HG03060 (cell line): ENCODE measurements around the gene ABCF3.
"Not testable (repeated sequence)": the region's sequence is repeated elsewhere in the genome, so short reads cannot be mapped to it uniquely, and the experiment has no call there.

Experiments
- ATAC-seq: cut with Tn5 transposase; IDR thresholded peaks from one replicate; pipeline ENCODE4 v1.9.1; 2021; ENCODE audit warnings: low read depth, moderate number of reproducible peaks; ENCODE audit not compliant: unreplicated experiment

ABCF3 gene, protein sequence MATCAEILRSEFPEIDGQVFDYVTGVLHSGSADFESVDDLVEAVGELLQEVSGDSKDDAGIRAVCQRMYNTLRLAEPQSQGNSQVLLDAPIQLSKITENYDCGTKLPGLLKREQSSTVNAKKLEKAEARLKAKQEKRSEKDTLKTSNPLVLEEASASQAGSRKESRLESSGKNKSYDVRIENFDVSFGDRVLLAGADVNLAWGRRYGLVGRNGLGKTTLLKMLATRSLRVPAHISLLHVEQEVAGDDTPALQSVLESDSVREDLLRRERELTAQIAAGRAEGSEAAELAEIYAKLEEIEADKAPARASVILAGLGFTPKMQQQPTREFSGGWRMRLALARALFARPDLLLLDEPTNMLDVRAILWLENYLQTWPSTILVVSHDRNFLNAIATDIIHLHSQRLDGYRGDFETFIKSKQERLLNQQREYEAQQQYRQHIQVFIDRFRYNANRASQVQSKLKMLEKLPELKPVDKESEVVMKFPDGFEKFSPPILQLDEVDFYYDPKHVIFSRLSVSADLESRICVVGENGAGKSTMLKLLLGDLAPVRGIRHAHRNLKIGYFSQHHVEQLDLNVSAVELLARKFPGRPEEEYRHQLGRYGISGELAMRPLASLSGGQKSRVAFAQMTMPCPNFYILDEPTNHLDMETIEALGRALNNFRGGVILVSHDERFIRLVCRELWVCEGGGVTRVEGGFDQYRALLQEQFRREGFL

DNA sequence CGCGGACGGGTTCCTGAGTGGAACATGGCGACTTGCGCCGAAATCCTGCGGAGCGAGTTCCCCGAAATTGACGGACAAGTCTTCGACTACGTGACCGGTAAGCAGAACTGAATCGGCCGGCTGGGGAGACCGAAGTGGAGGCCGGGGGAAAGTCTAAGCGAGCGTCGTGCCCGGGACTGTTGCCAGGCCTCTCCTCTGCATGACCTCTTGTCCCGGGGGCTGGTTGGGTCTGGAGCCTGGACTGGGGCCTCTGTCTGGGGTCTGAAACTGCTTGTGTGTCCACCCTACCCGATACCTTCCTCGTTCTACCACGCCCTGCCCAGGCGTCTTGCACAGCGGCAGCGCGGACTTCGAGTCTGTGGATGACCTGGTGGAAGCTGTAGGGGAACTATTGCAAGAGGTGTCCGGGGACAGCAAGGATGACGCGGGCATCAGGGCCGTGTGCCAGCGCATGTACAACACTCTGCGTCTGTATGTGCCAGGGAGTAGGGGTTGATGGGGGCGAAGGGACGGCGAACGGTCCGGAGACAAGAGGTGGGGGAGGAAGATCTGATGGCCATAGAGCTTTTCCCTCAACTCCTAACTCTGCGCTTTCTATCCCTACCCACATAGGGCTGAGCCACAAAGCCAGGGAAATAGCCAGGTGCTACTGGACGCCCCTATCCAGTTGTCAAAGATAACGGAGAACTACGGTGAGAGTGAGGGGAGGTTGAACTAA, at the start of gene ABCF3:
Gene ABCF3 (plus strand): TSS at position 16 of the 718 bp plus-strand sequence. CDS start 9 bp downstream, at position 25.
- ATAC-seq = peak; percentile 7

DNA sequence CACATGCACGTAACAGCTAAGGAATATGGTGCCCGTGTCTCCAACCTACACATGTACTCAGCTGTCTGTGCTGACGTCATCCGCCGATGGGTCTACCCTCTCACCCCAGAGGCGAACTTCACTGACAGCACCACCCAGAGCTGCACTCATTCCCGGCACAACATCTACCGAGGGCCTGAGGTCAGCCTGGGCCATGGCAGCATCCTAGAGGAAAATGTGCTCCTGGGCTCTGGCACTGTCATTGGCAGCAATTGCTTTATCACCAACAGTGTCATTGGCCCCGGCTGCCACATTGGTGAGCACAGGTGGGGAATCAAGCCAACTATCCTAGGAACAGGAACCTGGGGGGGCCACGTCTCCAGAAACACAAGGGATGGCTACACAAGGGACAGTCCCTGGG, 45.6 kb upstream of the ABCF3 start:
- no peak for ATAC-seq

DNA sequence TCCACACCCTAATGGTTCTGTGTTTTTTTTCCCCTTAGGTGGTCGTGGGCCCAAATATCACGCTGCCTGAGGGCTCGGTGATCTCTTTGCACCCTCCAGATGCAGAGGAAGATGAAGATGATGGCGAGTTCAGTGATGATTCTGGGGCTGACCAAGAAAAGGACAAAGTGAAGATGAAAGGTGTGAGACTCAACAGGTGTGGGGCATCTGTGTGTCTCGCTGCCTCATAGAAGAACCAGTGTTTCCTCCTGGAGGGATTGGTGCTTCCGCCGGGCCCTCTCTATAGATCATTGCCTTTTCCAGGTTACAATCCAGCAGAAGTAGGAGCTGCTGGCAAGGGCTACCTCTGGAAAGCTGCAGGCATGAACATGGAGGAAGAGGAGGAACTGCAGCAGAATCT, 43.8 kb upstream of the ABCF3 start:
- ATAC-seq = no peak

DNA sequence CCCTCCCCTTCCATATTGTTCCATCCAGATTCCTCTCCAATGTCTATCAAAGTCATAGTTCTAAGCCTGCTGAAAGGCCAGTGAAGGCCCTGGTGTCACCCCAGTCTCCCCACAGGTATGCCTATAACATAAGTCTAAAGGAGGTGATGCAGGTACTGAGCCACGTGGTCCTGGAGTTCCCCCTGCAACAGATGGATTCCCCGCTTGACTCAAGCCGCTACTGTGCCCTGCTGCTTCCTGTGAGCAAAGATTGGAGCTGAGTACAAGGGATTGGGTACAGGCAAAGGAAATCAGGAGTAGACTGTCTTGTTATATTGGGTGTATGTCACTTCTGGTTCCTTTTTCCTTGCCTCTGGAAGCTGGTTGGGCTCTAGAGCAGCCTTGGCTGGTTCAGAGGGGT, 42.7 kb upstream of the ABCF3 start:
- ATAC-seq = no peak

DNA sequence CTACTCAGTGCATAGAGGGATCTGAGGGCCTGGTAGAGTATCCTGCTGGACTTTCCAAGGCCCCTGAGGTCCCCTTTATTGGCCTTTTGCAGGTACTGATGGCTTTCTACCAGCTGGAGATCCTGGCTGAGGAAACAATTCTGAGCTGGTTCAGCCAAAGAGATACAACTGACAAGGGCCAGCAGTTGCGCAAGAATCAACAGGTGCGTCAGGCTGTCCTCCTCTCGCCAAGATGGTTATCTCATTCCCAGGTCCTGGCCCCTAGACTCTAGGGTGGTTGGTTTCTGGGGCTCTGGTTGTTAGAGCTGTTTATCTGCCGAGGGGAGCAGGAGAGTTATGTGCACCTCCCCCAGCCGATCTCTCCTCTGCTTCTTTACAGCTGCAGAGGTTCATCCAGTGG, 41.5 kb upstream of the ABCF3 start:
- ATAC-seq = no peak

DNA sequence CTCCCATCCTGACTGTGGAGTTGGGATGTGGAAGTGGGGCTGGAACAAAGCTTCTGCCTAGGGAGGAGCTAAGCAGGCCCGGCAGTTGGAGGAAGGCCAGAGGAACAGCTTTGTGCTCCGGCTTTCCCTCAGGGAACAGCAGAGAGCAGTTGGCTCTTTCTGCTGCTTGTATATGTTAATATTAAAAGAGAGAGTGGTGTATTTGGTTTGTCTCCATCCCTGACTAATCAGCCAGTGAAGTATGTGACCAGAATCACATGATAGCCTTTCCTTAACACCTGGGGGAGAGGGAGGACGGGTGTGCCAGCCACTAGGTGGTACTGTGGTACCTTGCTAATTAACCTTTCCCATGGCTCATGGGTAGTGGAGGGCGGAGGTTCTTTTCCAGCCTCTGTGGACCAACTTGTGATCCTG, 40.9 kb upstream of the ABCF3 start:
- no peak for ATAC-seq

DNA sequence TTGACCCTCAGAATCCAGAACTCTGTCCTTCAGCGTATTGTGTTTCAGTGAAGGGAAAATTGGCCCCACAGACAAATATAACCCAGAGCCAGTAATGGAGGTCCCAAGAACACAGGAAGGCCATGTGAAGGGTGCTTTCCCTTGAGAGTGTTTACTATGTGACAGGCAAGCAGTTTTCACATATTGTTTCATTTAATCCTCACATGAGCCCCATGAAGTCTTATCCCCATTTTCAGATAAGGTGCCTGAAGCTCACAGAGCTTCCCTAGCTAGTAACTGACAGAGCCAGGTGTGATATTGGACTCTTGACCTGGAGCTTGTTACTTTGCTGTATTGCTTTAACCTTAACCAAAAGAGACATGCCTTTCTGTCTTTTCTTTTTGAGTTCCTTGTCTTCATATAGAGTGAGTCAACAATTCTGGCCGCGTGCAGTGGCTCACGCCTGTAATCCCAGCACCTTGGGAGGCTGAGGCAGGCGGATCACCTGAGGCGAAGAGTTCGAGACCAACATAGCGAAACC, 40.2 kb upstream of the ABCF3 start:
- ATAC-seq = no peak

DNA sequence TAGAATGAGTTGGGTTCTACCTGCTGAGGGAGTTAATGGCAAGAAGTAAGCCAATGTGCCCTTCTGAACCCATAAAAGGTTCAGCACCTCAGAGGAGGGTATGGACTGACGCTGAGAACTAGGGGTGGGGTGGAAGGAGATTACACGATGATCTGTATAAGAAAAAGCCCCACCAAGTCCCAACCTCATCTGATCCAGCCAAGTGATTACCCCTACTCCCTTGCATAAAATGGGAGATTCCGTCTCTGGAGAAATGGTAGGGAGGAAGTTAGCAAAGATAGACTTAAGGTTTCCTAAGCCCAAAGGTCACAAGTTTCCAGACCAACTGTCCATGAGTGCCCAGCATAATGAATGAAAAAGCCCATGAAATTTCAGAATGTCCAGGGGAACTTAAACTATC, 37.9 kb upstream of the ABCF3 start:
- no peak for ATAC-seq

DNA sequence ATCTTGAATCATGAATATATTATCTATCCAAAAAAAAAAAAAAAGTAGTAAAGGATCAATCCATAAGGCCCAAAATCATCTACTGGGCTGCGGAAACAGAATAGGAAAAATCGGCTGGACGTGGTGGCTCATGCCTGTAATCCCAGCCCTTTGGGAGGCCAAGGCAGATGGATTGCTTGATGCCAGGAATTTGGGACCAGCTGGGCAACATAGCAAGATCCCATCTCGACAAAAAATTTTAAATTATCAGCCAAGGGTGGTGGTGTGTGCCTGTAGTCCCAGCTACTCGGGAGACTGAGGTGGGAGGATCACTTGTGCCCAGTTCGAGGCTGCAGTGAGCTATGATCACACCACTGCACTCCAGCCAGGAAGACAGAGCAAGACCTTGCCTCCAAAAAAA, 36.9 kb upstream of the ABCF3 start:
- ATAC-seq = no peak

DNA sequence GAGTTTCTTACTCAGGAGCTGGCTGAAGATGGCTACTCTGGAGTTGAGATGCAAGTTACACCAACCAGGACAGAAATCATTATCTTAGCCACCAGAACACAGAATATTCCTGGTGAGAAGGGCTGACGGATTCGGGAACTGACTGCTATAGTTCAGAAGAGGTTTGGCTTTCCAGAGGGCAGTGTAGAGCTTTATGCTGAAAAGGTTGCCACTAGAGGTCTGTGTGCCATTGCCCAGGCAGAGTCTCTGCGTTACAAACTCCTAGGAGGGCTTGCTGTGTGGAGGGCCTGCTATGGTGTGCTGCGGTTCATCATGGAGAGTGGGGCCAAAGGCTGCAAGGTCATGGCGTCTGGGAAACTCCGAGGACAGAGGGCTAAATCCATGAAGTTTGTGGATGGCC, 36.2 kb upstream of the ABCF3 start:
- not testable (repeated sequence) for ATAC-seq

DNA sequence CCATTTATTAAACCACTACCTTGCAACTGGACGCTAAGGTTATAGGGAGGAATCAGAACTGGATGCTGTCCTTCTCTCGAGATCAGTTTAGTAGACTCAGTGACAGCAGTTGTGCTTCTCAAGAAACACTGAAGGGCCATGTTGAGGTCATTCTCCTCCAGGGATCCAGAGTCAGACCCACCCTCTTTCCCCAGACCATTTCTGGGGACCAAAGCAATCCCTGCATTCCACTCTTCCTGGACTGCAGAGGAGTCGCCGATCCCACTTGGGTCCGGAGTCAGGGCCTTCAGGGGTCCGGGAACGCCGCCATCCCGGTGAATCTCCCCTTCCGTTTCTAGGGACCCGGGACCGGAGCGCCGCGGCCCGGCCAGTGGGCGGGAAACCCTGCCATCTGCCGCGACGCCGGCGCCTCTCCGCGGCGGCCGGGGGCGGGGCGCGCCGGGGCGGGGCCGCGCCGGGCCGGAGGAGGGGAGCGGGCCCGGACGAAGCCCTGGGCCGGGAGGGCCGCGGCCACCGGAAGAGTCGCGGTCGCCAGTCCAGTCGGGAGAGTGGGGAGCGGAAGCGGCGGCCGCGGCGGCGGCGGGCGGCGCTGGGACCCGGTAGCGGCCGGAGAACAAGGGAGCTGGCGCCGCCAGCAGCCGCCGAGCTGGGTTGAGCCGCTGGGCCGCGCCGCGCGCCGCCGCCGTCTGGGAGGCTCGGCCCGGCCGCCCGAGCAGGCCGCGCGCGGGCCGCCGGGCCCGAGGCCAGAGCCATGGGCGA, 30.9 kb upstream of the ABCF3 start, which contains the start of gene DVL3:
Gene DVL3 (plus strand): TSS at position 493 of the 759 bp plus-strand sequence. CDS start 259 bp downstream, at position 752.
- no peak for ATAC-seq

DNA sequence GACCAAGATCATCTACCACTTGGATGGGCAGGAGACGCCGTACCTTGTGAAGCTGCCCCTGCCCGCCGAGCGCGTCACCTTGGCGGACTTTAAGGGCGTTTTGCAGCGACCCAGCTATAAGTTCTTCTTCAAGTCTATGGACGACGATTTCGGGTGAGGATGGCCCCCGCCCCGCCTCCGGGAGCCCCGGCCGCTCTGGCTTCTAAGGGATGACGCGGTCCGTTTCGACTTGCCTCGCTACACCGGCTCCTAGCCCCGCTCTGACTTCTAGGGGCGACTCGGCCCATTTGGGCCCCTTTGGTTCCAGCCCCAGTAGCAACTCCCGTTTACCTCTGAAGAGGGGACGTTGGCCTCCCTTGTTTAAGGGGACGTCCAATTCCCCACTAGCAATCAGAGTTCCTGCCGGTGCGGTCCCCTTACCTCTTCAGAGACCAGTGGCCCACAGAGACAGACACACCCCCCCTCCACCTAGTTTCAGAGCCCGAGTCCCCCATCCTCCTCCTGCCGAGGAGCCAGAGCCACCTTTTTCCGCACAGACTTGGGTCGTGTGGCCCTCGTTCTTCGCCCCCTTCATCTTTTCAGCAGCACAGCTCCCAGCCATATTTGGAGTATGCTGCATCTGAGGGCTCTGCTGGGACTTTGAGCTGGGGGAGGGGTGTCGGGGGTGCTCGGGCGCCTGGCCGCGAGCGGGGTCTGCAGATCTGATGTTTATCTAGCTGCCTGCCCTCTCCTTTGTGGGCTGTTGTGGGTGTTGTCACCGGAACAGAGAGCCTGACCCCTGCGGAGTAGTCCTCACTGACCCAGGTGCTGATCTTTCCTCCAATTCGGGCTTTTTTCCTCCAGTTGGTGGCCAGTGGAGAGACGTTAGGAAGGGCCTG, 30.1 kb upstream of the ABCF3 start:
- no peak for ATAC-seq

DNA sequence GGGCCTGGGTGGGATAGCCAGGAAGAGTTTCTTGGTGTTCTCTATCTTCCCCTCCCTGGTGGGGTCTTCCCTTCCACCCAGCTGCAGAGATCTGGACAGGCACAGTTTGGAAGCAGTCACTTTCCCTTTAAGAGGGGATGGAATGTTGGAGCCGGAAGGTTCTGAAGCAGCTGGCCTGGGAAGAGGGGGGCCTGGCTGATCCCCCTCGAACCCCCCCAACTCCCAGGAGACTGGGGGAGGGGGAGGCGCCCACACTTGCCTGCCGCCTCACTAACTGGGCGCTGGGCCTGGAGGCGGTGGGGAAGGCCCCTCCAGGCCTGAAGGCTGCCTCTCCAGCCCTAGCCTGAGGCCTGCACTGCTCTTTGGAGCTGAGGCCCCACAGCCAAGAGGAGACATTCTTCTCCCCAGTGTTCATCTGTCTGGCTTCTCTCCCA, 29.5 kb upstream of the ABCF3 start:
- ATAC-seq = no peak

DNA sequence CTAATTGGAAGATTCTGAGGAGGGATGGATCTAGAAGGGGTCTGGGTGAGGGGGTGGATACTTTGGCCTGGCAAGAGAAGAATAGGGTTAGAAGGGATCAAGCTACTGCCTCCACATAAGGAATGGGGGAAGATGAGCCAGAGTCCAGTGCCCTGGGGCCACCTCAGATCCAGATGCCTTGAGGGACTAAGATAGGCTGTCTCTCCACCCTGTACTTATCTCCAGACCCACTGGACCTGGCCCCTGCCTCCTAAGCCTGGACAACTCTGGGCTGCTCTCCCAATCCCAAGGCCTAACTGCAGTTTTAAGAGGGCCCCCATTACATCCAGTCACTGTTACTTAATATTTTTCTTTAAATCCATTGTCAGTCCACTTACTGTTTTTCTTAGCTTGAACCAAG, 28.8 kb upstream of the ABCF3 start:
- ATAC-seq = no peak

DNA sequence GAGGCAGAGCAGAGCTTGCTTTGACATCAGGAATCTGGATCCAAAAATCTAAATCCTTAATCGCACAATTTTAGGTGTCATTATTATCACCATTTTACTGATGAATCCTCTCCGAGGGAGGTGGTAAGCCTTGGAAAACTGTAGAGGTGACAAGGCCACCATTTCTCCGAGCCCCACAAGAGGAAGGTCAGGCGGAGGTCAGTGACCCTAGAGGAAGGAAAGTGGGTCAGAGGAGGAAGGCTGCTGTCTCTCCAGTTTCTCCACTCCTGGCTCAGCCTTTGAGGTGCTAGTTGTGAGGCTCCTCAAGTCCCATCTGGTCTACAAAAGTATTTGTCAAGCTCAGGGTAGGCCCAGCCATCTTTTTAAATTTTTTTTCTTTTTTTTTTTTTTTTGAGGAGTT, 27.6 kb upstream of the ABCF3 start:
- no peak for ATAC-seq

DNA sequence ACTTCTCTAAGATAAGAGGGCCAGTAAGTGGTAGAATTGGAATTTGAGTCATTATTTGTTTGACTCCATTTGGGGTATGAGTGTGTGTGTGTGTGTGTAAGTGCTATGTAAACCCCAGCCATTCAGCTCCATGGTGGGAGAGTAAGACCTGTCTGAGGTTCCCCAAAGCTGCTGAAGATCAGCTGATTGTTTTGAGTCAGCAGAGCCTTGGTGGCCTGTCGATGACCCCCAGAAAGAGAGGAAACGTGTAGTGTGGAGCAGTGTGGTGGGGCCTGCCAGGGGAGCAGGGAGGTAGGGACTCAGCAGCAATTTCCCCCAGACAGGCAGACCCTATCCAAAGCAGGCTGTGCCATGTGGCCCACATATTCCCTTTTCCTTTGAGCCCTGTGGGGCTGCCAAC, 25.5 kb upstream of the ABCF3 start:
- ATAC-seq = peak; percentile 35

DNA sequence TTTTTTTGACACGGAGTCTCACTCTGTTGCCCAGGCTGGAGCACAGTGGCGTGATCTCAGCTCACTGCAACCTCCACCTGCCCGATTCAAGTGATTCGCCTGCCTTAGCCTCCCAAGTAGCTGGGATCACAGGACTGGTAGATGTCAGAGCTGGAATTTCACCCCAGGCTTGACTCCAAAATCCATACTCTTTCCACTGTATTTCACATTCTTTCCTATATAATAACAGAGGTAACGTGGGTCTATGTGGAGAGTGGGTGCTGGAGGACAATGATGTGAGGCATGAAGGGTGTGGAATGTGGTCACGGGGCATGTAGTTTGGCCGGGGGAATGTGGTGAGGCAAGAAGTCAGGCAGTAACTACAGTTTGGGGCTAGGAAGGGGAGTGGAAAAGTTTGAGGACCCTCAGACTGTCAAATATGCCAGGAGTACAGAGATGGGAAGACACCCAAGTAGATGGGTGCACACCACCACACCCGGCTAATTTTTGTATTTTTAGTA, 23.4 kb upstream of the ABCF3 start:
- not testable (repeated sequence) for ATAC-seq

DNA sequence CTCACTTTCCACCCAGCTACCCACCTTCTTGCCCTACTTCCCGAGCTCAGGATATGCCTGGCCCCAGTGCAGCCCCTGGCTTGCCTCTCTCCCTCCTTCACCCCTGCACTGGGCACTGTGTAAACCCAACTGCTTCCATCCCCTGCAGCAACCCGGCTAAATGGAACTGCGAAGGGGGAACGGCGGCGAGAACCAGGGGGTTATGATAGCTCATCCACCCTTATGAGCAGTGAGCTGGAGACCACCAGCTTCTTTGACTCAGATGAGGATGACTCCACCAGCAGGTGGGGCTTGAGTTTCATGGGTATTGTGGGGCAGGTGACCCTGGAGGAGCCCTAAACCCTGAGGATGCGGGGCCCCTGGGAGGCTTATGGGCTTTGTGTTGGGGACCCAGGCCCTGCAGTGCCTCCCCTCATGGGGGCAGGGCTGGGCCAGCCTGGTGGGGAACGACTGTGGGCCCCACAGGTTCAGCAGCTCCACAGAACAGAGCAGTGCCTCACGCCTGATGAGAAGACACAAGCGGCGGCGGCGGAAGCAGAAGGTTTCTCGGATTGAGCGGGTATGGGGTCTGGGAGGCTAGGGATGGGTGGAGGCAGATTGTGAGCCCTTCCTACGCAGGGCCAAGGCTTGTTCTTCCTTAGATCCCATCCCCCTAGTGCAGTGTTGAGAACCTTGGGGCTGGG, 21.2 kb upstream of the ABCF3 start:
- no peak for ATAC-seq

DNA sequence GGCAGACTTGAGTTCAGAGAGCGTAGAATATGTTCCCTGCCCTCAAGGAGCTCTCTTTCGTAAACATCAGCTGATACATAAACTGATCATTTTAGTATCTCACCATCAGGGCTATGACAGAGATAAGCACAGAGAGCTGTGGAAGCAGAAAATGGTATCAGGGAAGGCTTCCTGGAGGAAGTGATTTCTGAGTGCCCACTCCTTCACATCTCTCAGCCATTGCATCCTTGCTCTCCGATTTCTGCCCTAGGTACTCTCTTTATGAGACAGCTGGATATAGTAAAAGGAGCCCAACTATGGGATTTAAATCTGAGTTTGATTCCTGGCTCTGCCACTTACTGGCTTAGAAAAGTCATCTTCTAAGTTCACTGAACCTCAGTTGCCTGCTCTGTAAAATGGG, 20.5 kb upstream of the ABCF3 start:
- no peak for ATAC-seq
